ENCODE data around the gene CEP57L1.
"Not testable (repeated sequence)": the region's sequence is repeated elsewhere in the genome, so short reads cannot be mapped to it uniquely, and the experiment has no call there.

CEP57L1 gene

GRCh38 chr6:109081516-109082187 lies 13.7 kb upstream of the CEP57L1 start:
- Mint-ChIP-seq H3K27me3 (no peaks in the 10 kb centered on the region), H3K27ac (no peak overlapping the region)

GRCh38 chr6:109082188-109082577 lies 13.1 kb upstream of the CEP57L1 start:
- H3K4me3 Mint-ChIP-seq, result no peak overlapping the region
- no peaks in the 10 kb centered on the region for H3K27me3 Mint-ChIP-seq
- peaks cover 2% of the 10 kb centered on the region for H3K36me3 Mint-ChIP-seq (ENCODE audit: insufficient read depth)
- H3K27ac Mint-ChIP-seq, result no peak overlapping the region
- no peaks in the 10 kb centered on the region for H3K9me3 Mint-ChIP-seq
- ATAC-seq (replicated peaks) (peak; percentile 27), DNase-seq (no peak)
- H3K4me1 Mint-ChIP-seq (ENCODE audit: low read depth in 2 of 2), result peaks cover 0 to 1% of the 10 kb centered on the region in 2 donors

More at GRCh38 chr6:109081516-109082187, 13.7 kb upstream of the CEP57L1 start:
- H3K4me1 Mint-ChIP-seq (ENCODE audit: low read depth in 2 of 2), result peaks cover 2% of the 10 kb centered on the region in 2 donors
- H3K4me3 Mint-ChIP-seq, result no peak overlapping the region
- no peaks in the 10 kb centered on the region for H3K9me3 Mint-ChIP-seq
- ATAC-seq (replicated peaks), result no peak
- DNase-seq, result no peak
- H3K36me3 Mint-ChIP-seq (ENCODE audit: insufficient read depth), result no peaks in the 10 kb centered on the region

GRCh38 chr6:109083657-109084056 lies 11.7 kb upstream of the CEP57L1 start:
- H3K36me3 Mint-ChIP-seq (ENCODE audit: insufficient read depth), result peaks cover 4% of the 10 kb centered on the region
- no peak overlapping the region for H3K4me3 Mint-ChIP-seq
- H3K27me3 Mint-ChIP-seq, result no peaks in the 10 kb centered on the region
- H3K27ac Mint-ChIP-seq, result no peak overlapping the region
- H3K9me3 Mint-ChIP-seq, result no peaks in the 10 kb centered on the region
- no peak for DNase-seq
- H3K4me1 Mint-ChIP-seq (ENCODE audit: low read depth in 2 of 2), result peaks cover 4 to 5% of the 10 kb centered on the region in 2 donors
- ATAC-seq (replicated peaks), result no peak

GRCh38 chr6:109084146-109084545 lies 11.2 kb upstream of the CEP57L1 start:
- not testable (repeated sequence) for H3K36me3 Mint-ChIP-seq (ENCODE audit: insufficient read depth); H3K9me3 Mint-ChIP-seq; DNase-seq; H3K4me1 Mint-ChIP-seq (ENCODE audit: low read depth in 2 of 2); ATAC-seq (replicated peaks); H3K4me3 Mint-ChIP-seq; H3K27ac Mint-ChIP-seq; H3K27me3 Mint-ChIP-seq

GRCh38 chr6:109087661-109088264 lies 7.5 kb upstream of the CEP57L1 start:
- ATAC-seq (replicated peaks) (no peak), DNase-seq (no peak)
- Mint-ChIP-seq H3K36me3 (ENCODE audit: insufficient read depth) (peaks cover 4% of the 10 kb centered on the region), H3K4me3 (no peak overlapping the region), H3K9me3 (no peaks in the 10 kb centered on the region), H3K27ac (peak overlapping the region in 1 of 2 donors; percentile 54), H3K27me3 (no peaks in the 10 kb centered on the region), H3K4me1 (ENCODE audit: low read depth in 2 of 2) (peaks cover 33 to 42% of the 10 kb centered on the region in 2 donors)

GRCh38 chr6:109088995-109089394 lies 6.3 kb upstream of the CEP57L1 start:
- Mint-ChIP-seq H3K4me1 (ENCODE audit: low read depth in 2 of 2) (peaks cover 35 to 51% of the 10 kb centered on the region in 2 donors), H3K4me3 (no peak overlapping the region), H3K36me3 (ENCODE audit: insufficient read depth) (peaks cover 4% of the 10 kb centered on the region), H3K9me3 (no peaks in the 10 kb centered on the region), H3K27me3 (no peaks in the 10 kb centered on the region), H3K27ac (peak overlapping the region in 1 of 2 donors; percentile 52)
- ATAC-seq (replicated peaks) (no peak), DNase-seq (no peak)

GRCh38 chr6:109091314-109092024 lies 3.8 kb upstream of the CEP57L1 start:
- no peaks in the 10 kb centered on the region for H3K9me3 Mint-ChIP-seq
- H3K27ac Mint-ChIP-seq, result peak overlapping the region; percentile 41 to 53

GRCh38 chr6:109092074-109092473 lies 3.2 kb upstream of the CEP57L1 start:
- no peaks in the 10 kb centered on the region for H3K9me3 Mint-ChIP-seq
- peaks cover 42 to 61% of the 10 kb centered on the region in 2 donors for H3K4me1 Mint-ChIP-seq (ENCODE audit: low read depth in 2 of 2)
- H3K27ac Mint-ChIP-seq, result peak overlapping the region; percentile 41 to 53
- DNase-seq, result no peak
- no peak for ATAC-seq (replicated peaks)
- no peaks in the 10 kb centered on the region for H3K27me3 Mint-ChIP-seq
- peaks cover 12% of the 10 kb centered on the region for H3K36me3 Mint-ChIP-seq (ENCODE audit: insufficient read depth)
- peak overlapping the region; percentile 91 to 94 for H3K4me3 Mint-ChIP-seq

More at GRCh38 chr6:109091314-109092024, 3.8 kb upstream of the CEP57L1 start:
- peaks cover 42 to 58% of the 10 kb centered on the region in 2 donors for H3K4me1 Mint-ChIP-seq (ENCODE audit: low read depth in 2 of 2)
- H3K4me3 Mint-ChIP-seq, result peak overlapping the region; percentile 91 to 94
- peaks cover 13% of the 10 kb centered on the region for H3K36me3 Mint-ChIP-seq (ENCODE audit: insufficient read depth)
- no peaks in the 10 kb centered on the region for H3K27me3 Mint-ChIP-seq
- no peak for ATAC-seq (replicated peaks)
- DNase-seq, result no peak

GRCh38 chr6:109093732-109094415 lies 1.4 kb upstream of the CEP57L1 start:
- no peaks in the 10 kb centered on the region for H3K9me3 Mint-ChIP-seq
- peak overlapping the region; percentile 79 to 98 for H3K27ac Mint-ChIP-seq
- H3K4me3 Mint-ChIP-seq, result peak overlapping the region; percentile 91 to 94
- peaks cover 10% of the 10 kb centered on the region for H3K36me3 Mint-ChIP-seq (ENCODE audit: insufficient read depth)
- no peaks in the 10 kb centered on the region for H3K27me3 Mint-ChIP-seq
- peaks cover 39 to 65% of the 10 kb centered on the region in 2 donors for H3K4me1 Mint-ChIP-seq (ENCODE audit: low read depth in 2 of 2)
- ATAC-seq (replicated peaks) (no peak), DNase-seq (no peak)

- Mint-ChIP-seq H3K27me3 (no peaks in the 10 kb centered on the region), H3K9me3 (no peaks in the 10 kb centered on the region), H3K4me1 (ENCODE audit: low read depth in 2 of 2) (peaks cover 36 to 63% of the 10 kb centered on the region in 2 donors), H3K36me3 (ENCODE audit: insufficient read depth) (peaks cover 10% of the 10 kb centered on the region), H3K27ac (peak within 1 kb of the TSS; percentile 98), H3K4me3 (peak within 1 kb of the TSS; percentile 91 to 94)
- ATAC-seq (replicated peaks), result peak; percentile 65
- peak; percentile 74 to 82 (median 76) for DNase-seq
These were observed 781 bp upstream of the CEP57L1 start, which contains the start of gene SESN1 for GRCh38 chr6:109094416-109095035. SESN1 (minus strand) TSS chr6:109094846; CDS start chr6:109094073, 773 bp downstream.

- Mint-ChIP-seq H3K9me3 (no peaks in the 10 kb centered on the region), H3K4me3 (peak overlapping the region; percentile 91 to 94), H3K27me3 (no peaks in the 10 kb centered on the region), H3K4me1 (ENCODE audit: low read depth in 2 of 2) (peaks cover 28 to 54% of the 10 kb centered on the region in 2 donors), H3K36me3 (ENCODE audit: insufficient read depth) (peaks cover 10% of the 10 kb centered on the region), H3K27ac (peak overlapping the region; percentile 98)
- no peak for ATAC-seq (replicated peaks)
- no peak for DNase-seq
These were observed 453 bp downstream of the CEP57L1 start for GRCh38 chr6:109095835-109096084.

- DNase-seq, result no peak
- peaks cover 26 to 49% of the 10 kb centered on the region in 2 donors for H3K4me1 Mint-ChIP-seq (ENCODE audit: low read depth in 2 of 2)
- no peak for ATAC-seq (replicated peaks)
- H3K27ac Mint-ChIP-seq, result peak overlapping the region in 1 of 2 donors; percentile 98
- no peaks in the 10 kb centered on the region for H3K27me3 Mint-ChIP-seq
- peaks cover 10% of the 10 kb centered on the region for H3K36me3 Mint-ChIP-seq (ENCODE audit: insufficient read depth)
- peak overlapping the region; percentile 91 to 94 for H3K4me3 Mint-ChIP-seq
- no peaks in the 10 kb centered on the region for H3K9me3 Mint-ChIP-seq
These were observed 901 bp downstream of the CEP57L1 start for GRCh38 chr6:109096208-109096607.

GRCh38 chr6:109097661-109098060 lies 2.4 kb downstream of the CEP57L1 start:
- peaks cover 11 to 35% of the 10 kb centered on the region in 2 donors for H3K4me1 Mint-ChIP-seq (ENCODE audit: low read depth in 2 of 2)
- ATAC-seq (replicated peaks), result no peak

More at GRCh38 chr6:109097661-109098060, 2.4 kb downstream of the CEP57L1 start:
- Mint-ChIP-seq H3K9me3 (no peaks in the 10 kb centered on the region), H3K36me3 (ENCODE audit: insufficient read depth) (peaks cover 15% of the 10 kb centered on the region), H3K27ac (no peak overlapping the region), H3K4me3 (no peak overlapping the region), H3K27me3 (no peaks in the 10 kb centered on the region)
- DNase-seq, result no peak

Data from effector memory CD8-positive, alpha-beta T cell (primary cell).